MCF 10A (cell line): Measurements from ENCODE around the gene MTERF4. TPM values are rescaled to one million over a fixed set of nuclear protein-coding genes. Genes with fewer than 3 reads are reported as not detected.
A peak's percentile ranks its signal among the peaks of the same experiment; 100 is the strongest.

ENCODE experiments used
- BruUV-seq: library from RNA; stranded (reverse); fragments of 400-500 nt; replicated peaks from 2 replicates; lab custom pipeline; 2021; lab: Mats Ljungman, UMichigan
- CTCF ChIA-PET: fragments of 300-600 bp; sonication (Branson Sonifier 250); formaldehyde crosslinking; extraction: SDS; loops from one replicate; lab custom pipeline; 2021; ENCODE audit warnings: antibody characterized with exemption, inconsistent platforms; lab: Yijun Ruan, JAX
- POLR2A ChIA-PET: fragments of 300-600, 350-650 bp; sonication (Branson Sonifier 250); formaldehyde crosslinking; extraction: SDS; loops from one replicate; lab custom pipeline; 2020; ENCODE audit warnings: antibody characterized with exemption, inconsistent platforms; lab: Yijun Ruan, JAX
- DNase-seq: peaks from one replicate; pipeline ENCODE4 v3.0.0-alpha.2; 2018; ENCODE audit not compliant: unreplicated experiment
- H3K27ac Mint-ChIP-seq: one replicate; pipeline ENCODE4 v1.8.0; 2022; ENCODE audit warnings: mild to moderate bottlenecking, low read depth, mixed read lengths; ENCODE audit not compliant: unreplicated experiment
- H3K27me3 Mint-ChIP-seq: one replicate; pipeline ENCODE4 v1.8.0; 2022; ENCODE audit warnings: mixed read lengths; ENCODE audit not compliant: insufficient read depth, unreplicated experiment
- H3K36me3 Mint-ChIP-seq: one replicate; pipeline ENCODE4 v1.8.0; 2022; ENCODE audit warnings: mild to moderate bottlenecking, moderate library complexity, mixed read lengths; ENCODE audit not compliant: insufficient read depth, unreplicated experiment
- H3K4me1 Mint-ChIP-seq: one replicate; pipeline ENCODE4 v1.8.0; 2022; ENCODE audit warnings: mixed read lengths; ENCODE audit not compliant: insufficient read depth, unreplicated experiment
- H3K4me3 Mint-ChIP-seq: one replicate; pipeline ENCODE4 v1.8.0; 2022; ENCODE audit warnings: mild to moderate bottlenecking, moderate library complexity, mixed read lengths; ENCODE audit not compliant: unreplicated experiment
- H3K9me3 Mint-ChIP-seq: one replicate; pipeline ENCODE4 v1.8.0; 2022; ENCODE audit warnings: mixed read lengths; ENCODE audit not compliant: unreplicated experiment
- CTCF ChIP-seq: fragments of 200-600 bp; IDR thresholded peaks from one replicate; pipeline ENCODE4 v1.8.0; 2022; ENCODE audit warnings: antibody characterized with exemption, mild to moderate bottlenecking; ENCODE audit not compliant: unreplicated experiment
- intact Hi-C: fragments of 100-400 bp; cut with micrococcal nuclease; formaldehyde crosslinking; loops from 2 replicates; pipeline ENCODE4 v1.14.1; 2022
- total RNA-seq: library from RNA; stranded (reverse); gene quantifications from 2 replicates; pipeline ENCODE4 v1.2.3, GENCODE V29; 2022

MTERF4 gene
- total RNA-seq, 1 experiment from 2014 or later: 29.9 TPM

- Mint-ChIP-seq H3K27me3 (no peaks in the 10 kb centered on the region), H3K4me3 (no peak overlapping the region), H3K9me3 (no peaks in the 10 kb centered on the region), H3K36me3 (peaks cover 63% of the 10 kb centered on the region), H3K4me1 (no peaks in the 10 kb centered on the region), H3K27ac (no peak overlapping the region)
- BruUV-seq: no TSS peak
- ChIA-PET POLR2A (no interaction called here), CTCF (interaction anchor here (1.2 kb wide), 2 partner anchors 10 to 11 kb away, joined by 3 to 5 read pairs; no protein-coding TSS in a partner anchor)
- no peak for DNase-seq
- no peak for TF ChIP-seq CTCF
- intact Hi-C loops: no loop called here
Measured at GRCh38 chr2:241088376-241088775, 13.7 kb downstream of the MTERF4 start.

- Mint-ChIP-seq H3K27me3 (no peaks in the 10 kb centered on the region), H3K27ac (no peak overlapping the region), H3K36me3 (peaks cover 63% of the 10 kb centered on the region), H3K4me3 (no peak overlapping the region), H3K4me1 (no peaks in the 10 kb centered on the region), H3K9me3 (no peaks in the 10 kb centered on the region)
- CTCF ChIA-PET: interaction anchor here (0.6 to 1.2 kb wide), 4 partner anchors 8 to 10 kb away, joined by 3 to 5 read pairs (median 4); no protein-coding TSS in a partner anchor
- TF ChIP-seq CTCF: no peak
- intact Hi-C loops: no loop called here
- DNase-seq: no peak
- POLR2A ChIA-PET: interaction anchor here (1.1 kb wide), 1 partner anchor 13 kb away, joined by 3 read pairs; no protein-coding TSS in a partner anchor
- BruUV-seq: no TSS peak
Measured at GRCh38 chr2:241087420-241088268, 14.4 kb downstream of the MTERF4 start.

- no peaks in the 10 kb centered on the region for H3K27me3 Mint-ChIP-seq
- intact Hi-C loops: no loop called here
- no peaks in the 10 kb centered on the region for H3K9me3 Mint-ChIP-seq
- H3K4me3 Mint-ChIP-seq: no peak overlapping the region
- ChIA-PET CTCF (interaction anchor here (0.5 to 0.9 kb wide), 2 partner anchors 17 to 132 kb away, joined by 3 read pairs; partner anchors contain the start of gene MTERF4), POLR2A (interaction anchor here (0.7 to 1.0 kb wide), 4 partner anchors 11 to 1232 kb away, joined by 3 to 5 read pairs (median 3); no protein-coding TSS in a partner anchor)
- H3K4me1 Mint-ChIP-seq: no peaks in the 10 kb centered on the region
- no peak for TF ChIP-seq CTCF
- DNase-seq: no peak
- BruUV-seq: TSS peak; percentile 9
- no peak overlapping the region for H3K27ac Mint-ChIP-seq
- H3K36me3 Mint-ChIP-seq: peaks cover 56% of the 10 kb centered on the region
Measured at GRCh38 chr2:241084856-241085444, 17.1 kb downstream of the MTERF4 start.

GRCh38 chr2:241083091-241083415 lies 19.0 kb downstream of the MTERF4 start:
- no peak overlapping the region for H3K27ac Mint-ChIP-seq
- POLR2A ChIA-PET: no interaction called here
- H3K4me3 Mint-ChIP-seq: no peak overlapping the region

More at GRCh38 chr2:241083091-241083415, 19.0 kb downstream of the MTERF4 start:
- Mint-ChIP-seq H3K4me1 (no peaks in the 10 kb centered on the region), H3K9me3 (no peaks in the 10 kb centered on the region), H3K27me3 (no peaks in the 10 kb centered on the region), H3K36me3 (peaks cover 47% of the 10 kb centered on the region)
- no peak for DNase-seq
- TF ChIP-seq CTCF: no peak
- BruUV-seq: no TSS peak
- intact Hi-C loops: no loop called here
- CTCF ChIA-PET: interaction anchor here (0.6 kb wide), 1 partner anchor 130 kb away, joined by 3 read pairs; no protein-coding TSS in a partner anchor
